Measurements from ENCODE around the gene ACACA. TPM values are rescaled to one million over a fixed set of nuclear protein-coding genes. Genes with fewer than 3 reads are reported as not detected.
"Not testable (repeated sequence)": the region's sequence is repeated elsewhere in the genome, so short reads cannot be mapped to it uniquely, and the experiment has no call there.

ACACA gene
- total RNA-seq = 30.6 and 41.2 TPM in 2 replicates

DNA sequence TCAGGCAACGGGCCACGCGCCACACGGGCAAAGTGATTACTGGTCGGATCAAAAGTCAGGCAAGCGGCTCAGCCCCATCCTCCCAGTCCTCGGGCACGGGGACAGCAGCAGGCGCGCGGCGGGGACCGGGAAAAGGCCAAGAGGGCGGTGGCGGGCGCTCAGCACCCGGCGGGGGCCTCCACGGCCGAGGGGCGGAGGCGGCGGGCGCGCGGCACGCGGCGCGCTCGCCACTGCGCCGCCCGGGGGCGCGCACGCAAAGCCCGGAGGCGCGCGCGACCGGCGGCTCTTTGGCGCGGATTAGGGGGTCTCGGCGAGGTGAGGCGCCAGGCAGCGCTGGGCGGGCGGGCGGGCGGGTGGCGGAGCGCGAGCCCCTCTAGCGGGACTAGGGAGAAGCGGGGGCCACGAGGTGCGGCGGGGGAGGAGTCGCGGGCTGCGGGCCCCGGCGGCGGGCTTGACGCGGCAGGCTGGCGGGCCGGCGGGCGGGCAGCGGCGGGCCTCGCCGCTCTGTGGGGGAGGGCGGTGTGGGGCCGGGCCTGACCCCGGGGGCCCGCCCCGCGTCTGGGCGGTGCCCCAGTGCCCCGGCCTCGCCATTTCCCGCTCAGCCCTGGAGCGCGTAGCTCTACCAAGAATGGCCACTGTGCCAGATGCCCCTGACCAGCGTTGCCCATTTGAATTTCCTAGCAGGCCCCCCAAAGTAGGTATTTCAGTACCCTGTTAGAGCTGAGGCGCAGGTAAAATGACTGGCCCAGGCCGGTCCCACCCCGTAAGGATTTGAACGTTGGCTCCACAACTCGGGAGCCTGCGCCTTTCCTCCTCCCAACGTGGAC is at the start of gene ACACA, which contains the start of gene TADA2A:
Gene ACACA, minus strand, starts transcription at position 202 of the 827 bp plus-strand sequence. CDS start 537 bp downstream, outside the sequence.
Gene TADA2A, plus strand, starts transcription at position 252 of the 827 bp plus-strand sequence. CDS start 4,480 bp downstream, outside the sequence.
- DNase-seq (ENCODE audit: low read depth in 2 of 2) = peak; percentile 58 to 85

DNA sequence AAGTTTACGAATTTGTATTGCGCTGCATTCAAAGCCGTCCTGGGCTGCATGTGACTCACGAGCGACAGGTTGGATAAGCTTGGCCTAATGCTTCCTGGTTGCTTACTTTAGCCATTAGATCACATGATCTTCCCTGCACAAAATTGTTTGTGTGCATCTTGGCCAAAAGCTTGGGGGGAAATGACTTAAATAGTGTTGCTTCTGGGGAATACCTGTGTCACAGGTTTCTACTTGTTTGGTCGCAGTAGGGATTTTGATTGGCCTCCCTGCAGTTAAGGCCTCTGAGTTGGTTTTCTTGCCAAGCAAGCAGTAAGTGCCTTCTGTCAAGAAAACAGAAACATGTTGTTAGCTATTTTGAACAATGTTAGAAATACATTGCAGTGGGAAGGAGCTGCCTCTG is 43.5 kb upstream of the ACACA start:
- peak in 1 of 2 donors; percentile 4 for DNase-seq (ENCODE audit: low read depth in 2 of 2)

DNA sequence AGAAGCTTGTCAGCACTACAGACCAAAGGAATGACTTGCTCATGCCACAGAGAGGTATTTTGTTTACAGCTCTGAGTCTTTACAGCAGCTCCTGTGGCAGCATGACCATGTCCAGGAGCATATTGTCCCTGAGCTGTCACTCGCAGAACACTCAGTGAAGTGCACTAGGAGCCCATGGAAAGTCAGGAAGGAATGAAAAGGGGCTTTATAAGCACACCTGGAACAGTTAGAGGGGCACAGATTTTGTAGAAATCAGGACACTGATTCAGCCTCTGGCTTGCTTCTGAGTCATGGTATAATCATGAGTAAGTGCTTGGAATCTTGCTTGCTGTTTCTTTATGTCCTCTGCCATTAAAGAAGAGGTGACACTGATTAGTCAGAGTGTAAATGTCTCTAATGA is 41.0 kb upstream of the ACACA start:
- peak in 1 of 2 donors; percentile 16 for DNase-seq (ENCODE audit: low read depth in 2 of 2)

DNA sequence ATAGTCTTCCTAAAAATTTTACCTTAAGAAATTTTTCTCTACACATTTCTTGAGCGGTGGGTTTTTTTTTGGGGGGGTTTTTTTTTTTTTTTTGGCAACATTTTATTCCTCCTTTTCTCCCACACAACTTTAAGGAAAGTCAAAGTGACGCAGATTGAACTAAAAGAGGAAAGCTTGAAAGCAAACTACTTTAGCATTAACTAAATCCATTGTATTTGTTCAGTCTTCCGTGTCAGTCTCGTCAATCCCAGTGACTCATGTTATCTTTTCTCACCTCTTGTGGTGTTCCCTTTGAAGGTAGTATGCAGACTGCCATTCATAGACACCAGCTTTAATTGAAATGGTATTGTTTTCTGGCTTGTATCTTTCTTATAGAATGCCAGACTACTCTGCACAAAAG is 39.4 kb upstream of the ACACA start:
- peak in 1 of 2 donors; percentile 69 for DNase-seq (ENCODE audit: low read depth in 2 of 2)

DNA sequence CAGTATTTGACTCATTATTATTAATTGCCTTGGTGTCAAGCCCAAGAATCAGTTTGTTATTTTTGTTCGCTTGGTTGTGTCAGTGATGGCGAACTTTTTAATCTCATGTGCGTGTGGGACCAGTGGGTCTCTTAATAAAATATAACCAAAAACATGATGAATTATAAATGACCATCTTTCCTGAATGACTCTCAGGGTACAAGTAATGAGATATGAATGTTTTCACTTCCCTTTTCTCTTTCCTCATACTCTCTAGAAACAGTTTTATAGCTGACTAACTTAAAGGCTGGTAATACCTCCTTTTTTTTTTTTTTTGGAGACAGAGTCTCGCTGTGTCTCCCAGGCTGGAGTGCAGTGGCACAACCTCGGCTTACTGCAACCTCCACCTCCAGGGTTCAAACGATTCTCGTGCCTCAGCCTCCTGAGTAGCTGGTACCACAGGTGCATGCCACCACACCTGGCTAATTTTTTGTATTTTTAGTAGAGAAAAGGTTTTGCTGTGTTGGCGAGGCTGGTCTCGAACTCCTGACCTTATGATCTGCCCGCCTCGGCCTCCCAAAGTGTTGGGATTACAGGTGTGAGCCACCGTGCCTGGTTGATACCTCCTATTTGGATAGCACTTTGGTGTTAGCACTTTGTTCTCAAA is 34.9 kb upstream of the ACACA start:
- not testable (repeated sequence) for DNase-seq (ENCODE audit: low read depth in 2 of 2)

DNA sequence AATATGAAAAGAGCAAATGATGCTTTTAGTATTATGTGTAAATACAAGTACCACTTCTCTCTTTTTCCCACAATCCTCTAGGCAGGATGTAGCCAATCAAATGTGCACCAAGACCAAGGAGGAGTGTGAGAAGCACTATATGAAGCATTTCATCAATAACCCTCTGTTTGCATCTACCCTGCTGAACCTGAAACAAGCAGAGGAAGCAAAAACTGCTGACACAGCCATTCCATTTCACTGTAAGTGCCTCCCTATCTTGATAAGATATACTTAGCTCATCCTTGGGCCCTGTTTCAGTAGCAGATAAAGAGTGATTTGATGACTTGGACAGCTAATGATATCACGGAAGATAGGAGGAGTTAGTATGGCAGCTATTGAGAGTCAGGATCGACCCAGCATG is 33.8 kb upstream of the ACACA start:
- no peak for DNase-seq (ENCODE audit: low read depth in 2 of 2)

DNA sequence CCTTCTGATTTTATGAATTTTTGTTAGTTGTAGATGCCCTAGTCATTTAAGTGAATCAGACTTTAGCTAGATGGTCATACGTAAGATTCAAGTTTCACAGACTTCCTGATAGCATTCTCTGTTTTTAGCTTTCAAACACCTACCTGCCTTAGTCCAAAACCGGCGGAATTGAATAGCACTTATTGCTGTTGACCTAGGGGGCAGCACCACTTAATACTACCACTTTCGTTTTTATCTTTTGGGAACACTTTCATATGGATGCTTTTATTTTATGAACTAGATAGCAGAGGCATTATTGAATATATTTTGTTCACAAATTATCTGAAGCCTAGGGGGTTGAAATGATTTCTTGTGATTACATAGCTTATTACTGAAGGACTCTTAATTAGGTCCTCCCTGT is 31.5 kb upstream of the ACACA start:
- no peak for DNase-seq (ENCODE audit: low read depth in 2 of 2)

DNA sequence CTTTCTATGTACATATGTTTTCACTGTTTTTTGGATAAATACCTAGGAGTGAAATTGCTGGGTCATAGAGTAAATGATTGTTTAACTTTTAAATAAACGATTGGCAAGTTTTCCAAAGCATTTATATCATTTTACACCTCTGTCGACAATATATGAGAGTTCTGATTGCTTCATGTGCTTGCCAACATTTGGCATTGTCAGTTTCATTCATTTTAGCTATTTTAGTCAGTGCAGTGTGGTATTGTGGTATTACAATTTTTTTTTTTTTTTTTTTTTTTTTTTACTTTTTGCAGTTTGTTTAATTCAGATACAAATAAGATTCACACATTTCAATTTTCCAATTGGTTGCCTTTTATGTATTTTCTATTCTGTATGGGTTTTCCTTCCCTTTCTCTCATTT is 26.0 kb upstream of the ACACA start:
- no peak for DNase-seq (ENCODE audit: low read depth in 2 of 2)

DNA sequence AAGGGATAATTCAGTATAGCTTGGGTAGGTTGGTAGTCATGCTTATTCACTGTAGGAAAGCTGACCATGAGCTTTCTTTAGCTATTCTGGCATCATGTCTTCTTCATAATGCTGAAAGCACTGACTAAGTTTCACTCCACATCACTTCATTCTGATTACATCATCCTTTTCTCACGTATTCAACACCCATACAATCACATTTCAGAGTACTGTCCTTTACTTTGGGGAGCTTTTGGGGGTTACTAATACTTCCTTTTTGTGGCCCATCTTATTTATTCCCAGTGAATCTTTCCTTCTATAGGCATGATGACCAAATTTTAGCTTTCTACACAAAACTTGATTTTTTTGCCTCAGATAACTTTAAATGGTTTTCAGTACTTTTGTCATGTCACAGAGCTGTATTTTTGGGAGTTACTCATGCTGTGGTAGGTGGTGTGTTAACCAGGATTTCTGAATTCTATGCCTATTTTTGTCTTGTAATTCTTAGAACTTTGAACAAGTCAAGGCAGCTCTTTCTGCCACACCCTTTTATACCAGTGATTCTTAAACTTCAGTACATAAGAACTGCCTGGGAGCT is 23.5 kb upstream of the ACACA start:
- no peak for DNase-seq (ENCODE audit: low read depth in 2 of 2)

DNA sequence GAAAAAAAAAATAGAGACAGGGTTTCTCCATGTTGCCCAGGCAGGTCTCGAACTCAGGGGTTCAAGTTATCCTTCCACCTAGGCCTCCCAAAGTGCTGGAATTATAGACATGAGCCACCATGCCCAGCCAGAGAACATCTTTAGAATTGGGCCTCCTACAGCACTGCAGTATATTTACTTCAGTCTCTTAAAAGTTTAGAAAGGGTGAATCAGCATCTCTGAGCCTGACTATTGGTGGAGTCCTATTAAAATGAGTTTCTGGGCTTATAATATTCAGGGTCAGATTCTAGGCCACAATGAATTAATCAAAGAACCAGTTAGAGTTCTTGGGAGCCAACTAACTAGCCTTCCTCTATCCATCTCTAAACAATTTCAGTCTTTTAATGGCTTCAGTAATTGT is 22.8 kb upstream of the ACACA start:
- DNase-seq (ENCODE audit: low read depth in 2 of 2) = no peak

DNA sequence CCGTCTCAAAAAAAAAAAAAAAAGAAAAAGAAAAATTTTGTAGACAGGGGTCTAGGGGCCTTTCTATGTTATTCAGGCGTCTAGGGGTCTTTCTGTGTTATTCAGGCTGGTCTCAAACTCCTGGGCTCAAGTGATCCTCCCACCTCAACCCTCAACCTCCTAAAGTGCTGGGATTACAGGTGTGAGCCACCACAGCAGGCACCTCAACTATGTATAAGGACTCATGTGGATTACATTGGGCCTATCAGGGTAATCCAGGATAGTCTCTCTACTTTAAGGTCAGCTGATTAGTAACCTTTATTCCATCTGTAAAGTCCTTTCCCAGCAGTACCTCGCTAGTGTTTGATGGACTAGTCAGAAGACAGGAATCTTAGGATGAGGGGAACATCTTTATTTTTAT is 22.4 kb upstream of the ACACA start:
- no peak for DNase-seq (ENCODE audit: low read depth in 2 of 2)

DNA sequence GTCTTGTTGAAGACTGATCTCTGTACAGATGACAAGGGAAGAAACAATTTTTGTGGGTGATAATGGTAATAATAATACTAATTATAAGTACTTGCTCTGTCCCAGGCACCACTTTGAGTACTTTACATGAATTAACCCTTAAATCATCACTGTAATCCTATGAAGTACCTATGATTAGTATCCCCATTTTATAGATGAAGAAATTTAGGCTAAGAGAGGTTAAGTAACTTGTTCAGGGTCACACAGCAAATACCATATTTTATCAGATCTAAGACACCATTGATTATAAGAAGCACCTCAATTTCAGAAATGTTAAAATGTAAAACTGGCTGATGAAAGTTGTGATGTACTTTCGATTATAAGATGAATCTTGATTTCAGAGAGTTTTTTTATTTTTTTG is 18.6 kb upstream of the ACACA start:
- no peak for DNase-seq (ENCODE audit: low read depth in 2 of 2)

DNA sequence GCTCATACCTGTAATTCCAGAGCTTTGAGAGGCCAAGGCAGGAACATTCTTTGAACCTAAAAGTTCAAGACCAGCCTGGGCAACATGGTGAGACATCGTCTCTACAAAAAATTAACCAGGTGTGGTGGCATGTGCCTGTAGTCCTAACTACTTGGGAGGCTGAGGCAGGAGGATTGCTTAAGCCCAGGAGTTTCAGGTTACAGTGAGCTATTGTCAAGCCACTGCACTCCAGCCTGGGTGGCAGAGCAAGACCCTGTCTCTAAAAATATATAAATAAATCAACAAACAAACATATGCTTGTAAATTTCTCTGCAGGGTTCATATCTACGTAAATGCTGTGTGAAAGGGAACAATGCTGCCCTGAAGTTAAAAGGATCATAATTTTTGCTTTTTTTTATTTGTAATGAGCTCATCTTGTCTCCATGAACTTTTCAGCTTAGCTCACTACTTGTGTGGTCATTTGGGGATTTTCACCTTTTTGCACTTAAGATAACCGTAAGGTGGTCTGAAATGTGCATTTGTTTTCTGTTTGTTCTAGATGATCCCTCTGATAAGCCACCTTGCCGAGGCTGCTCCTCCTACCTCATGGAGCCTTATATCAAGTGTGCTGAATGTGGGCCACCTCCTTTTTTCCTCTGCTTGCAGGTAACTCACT is 16.5 kb upstream of the ACACA start:
- DNase-seq (ENCODE audit: low read depth in 2 of 2) = no peak

DNA sequence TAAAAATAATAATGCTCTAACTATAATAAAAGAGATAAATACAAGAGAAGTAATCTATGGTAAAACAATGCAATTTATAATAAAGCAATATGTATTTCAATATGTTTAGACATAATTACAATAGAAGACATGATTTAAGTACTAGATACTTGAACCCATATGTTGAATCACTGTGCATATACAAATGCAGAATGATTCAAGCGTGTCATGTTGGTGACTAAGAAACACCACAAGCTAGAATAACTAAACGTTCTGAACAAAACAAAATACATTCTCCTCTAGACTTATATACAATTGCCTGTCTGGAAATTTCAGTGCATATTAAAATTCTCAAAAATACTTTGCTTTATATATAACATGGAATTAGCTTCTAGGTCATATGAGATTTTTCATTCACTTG is 11.2 kb upstream of the ACACA start:
- no peak for DNase-seq (ENCODE audit: low read depth in 2 of 2)

DNA sequence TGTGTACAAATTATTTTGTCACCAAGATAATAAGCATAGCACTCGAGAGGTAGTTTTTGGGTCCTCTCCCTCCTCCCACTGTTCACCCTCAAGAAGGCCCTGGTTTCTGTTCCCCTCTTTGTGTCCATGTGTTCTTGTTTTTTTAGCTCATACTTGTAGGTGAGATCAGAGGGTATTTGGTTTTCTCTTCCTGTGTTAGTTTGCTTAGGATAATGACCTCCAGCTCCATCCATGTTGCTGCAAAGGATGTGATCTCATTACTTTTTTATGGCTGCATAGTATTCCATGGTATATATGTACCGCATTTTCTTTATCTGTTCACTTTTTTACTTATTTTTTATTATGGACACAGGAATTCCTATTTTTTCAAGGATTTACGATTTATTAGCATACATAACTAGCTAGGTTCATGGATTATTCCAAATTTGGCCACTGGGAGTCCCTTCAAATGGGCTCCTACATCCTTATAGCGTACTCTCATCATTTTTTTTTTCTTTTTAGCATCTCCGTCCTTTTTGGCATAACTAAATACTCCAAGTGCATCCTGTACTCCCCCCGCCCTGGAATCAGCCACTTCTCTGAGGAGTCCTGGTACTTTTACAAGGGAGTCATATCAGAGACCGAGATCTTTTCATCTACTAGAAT is 7.4 kb upstream of the ACACA start:
- DNase-seq (ENCODE audit: low read depth in 2 of 2) = no peak

DNA sequence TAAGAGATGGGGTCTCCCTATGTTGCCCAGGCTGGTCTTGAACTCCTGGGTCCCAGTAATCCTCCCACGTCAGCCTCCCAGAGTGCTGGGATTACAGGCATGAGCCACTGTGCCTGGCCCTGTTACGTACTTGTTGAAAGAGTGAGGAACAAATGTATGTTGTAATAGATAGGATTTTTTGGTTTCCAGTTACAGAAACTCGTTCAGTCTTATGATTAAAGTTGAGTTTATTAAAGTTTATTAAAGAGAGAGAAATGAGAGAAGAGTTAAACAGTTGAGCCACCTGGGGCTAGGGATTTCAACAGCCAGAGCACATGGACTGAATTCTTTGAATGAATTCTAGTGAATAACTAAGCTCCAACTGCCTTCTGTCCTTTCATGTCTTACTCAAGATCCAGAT is 3.7 kb upstream of the ACACA start:
- no peak for DNase-seq (ENCODE audit: low read depth in 2 of 2)

DNA sequence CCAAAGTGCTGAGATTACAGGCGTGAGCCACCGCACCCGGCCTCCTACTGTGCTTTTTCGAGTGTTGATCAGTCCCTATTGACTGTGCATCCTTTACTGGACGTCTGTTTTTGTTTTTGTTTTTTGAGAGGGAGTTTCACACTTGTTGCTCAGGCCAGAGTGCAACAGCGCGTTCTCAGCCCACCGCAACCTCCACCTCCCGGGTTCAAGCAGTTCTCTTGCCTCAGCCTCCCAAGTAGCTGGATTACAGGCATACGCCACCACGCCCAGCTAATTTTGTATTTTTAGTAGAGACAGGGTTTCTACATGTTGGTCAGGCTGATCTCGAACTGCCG is 1.5 kb upstream of the ACACA start:
- not testable (repeated sequence) for DNase-seq (ENCODE audit: low read depth in 2 of 2)

DNA sequence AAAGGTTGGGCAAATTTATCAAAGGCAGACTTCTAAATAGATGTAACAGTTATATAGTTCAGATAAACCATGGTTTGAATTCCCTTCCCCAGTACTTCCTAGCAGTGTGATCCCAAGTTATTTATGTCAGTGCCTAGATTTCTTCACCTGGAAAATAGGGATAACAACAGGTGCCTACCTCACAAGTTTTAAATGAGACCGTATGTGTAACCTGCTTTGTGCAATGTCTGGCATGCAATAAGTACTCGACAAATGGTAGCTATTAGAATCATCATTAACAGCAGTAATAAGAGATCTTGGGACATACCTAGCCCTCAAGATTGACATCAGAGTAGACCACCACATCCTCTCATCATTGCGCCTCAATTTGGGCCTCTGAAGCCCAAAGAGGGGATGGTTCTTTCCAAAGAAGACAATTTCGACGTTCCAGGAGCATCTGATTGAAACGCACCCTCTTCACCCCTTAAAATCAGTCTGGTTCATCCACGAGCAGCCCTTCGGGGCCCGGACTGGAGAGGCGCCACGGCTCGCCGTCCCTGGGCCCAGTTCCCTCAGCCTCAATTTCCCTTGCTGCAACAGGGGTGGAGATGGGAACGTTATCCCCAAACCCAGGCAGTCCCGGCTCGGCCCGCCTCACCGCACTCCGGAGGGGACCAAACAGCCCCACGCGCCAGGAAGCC is 541 bp downstream of the ACACA start:
- DNase-seq (ENCODE audit: low read depth in 2 of 2) = peak in 1 of 2 donors; percentile 18

DNA sequence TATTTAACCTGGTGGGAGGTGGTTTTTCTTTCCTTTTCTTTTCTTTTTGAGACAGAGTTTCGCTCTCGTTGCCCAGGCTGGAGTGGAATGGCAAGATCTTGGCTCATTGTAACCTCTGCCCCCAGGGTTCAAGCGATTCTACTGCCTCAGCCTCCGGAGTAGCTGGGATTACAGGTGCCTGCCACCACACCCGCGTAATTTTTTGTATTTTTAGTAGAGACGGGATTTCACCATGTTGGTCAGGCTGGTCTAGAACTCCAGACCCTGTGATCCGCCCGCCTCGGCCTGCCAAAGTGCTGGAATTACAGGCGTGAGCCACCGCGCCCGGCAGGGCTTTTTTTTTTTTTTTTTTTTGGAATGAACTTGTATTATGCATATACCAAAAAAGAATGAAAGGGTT is 1.1 kb downstream of the ACACA start:
- not testable (repeated sequence) for DNase-seq (ENCODE audit: low read depth in 2 of 2)

DNA sequence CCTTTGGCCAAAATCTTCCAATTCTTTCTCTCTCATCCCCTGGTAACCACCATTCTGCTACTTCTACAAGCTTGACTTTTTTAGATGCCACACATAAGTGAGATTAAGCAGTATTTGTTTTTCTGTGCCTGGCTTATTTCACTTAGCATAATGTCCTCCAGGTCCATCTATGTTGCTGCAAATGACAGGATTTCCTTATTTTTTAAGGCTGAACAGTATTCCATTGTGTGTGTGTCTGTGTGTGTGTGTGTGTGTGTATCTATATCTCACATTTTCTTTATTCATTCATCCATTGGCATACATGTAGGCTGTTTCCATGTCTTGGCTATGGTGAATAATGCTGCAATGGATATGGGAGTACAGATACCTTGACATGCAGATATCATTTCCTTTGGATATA is 6.1 kb downstream of the ACACA start:
- no peak for DNase-seq (ENCODE audit: low read depth in 2 of 2)

DNA sequence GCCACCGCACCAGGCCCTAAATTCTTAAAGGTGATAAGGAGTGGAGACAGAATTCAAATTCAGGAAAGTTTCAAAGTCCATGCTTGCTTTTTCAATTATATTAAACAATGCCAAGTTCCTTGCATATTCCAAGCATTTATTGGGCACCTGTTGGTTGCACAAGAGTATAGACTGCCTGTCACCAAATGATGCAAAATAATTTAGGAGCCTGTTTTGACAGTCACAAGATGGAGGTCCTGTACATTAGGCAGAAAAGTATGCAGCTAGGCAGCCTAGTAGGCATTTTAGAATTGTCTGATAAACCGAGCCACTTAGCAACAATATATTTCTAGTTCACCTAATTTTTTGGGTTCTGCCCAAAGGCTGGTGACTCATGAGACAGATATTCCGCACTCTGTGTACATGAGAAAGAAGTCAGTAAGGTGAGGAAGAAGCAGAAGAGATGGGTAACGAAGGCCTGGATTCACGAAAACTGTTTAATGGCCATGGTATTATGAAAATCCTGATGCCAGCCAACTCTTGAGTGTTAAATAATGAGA is 7.3 kb downstream of the ACACA start:
- DNase-seq (ENCODE audit: low read depth in 2 of 2) = no peak

All from dermis microvascular lymphatic vessel endothelial cell (primary cell).